C1 segment of cervical spinal cord (tissue), 14 donors: ENCODE results near the gene RPL41.
"Not testable (repeated sequence)": the region's sequence is repeated elsewhere in the genome, so short reads cannot be mapped to it uniquely, and the experiment has no call there.

Experiments
- DNase-seq, 14 donors: peaks; one replicate each; lab custom pipeline; 2025; lab: John Stamatoyannopoulos, UW

RPL41 gene

DNA sequence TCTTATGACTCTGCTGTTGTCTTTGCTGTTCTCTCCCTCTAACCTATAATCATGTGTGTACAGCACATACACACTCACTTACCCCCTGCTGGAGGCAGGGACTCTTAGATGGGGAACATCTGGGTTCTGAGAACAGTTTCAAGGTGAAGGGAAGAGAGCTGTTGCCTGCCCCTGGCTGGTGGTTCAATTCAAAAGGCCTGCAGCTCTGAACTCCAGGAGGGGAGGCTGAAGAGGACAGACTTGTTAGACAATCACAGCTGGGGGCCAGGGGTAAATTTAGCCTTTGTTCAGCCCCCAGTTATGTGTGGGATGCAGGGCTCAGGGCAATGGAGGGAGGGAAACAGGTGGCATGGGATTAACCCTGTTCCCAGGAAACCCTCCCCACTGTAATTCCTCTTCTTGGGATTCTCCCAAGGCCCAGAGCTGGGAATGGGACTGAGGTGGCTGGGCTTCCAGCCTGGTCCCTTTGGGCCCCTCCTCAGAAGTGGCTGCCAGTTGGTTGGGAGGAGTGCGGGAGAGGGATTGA lies 37.9 kb downstream of the RPL41 start:
- DNase-seq: no peak

DNA sequence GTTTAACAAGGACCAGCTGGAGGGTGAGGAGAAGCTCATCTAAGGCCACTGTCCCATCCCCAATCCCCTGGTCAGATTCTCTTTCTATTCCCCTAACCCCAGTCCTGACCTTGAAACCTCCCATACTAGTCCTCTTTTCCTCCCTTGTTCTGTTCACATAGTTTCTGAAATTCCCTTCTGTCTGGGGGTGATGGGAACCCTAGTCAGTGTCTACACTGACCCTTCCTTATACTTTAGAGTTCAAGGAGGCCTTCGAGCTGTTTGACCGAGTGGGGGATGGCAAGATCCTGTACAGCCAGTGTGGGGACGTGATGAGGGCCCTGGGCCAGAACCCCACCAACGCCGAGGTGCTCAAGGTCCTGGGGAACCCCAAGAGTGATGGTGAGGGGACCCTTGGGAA lies 38.4 kb downstream of the RPL41 start:
- no peak for DNase-seq

DNA sequence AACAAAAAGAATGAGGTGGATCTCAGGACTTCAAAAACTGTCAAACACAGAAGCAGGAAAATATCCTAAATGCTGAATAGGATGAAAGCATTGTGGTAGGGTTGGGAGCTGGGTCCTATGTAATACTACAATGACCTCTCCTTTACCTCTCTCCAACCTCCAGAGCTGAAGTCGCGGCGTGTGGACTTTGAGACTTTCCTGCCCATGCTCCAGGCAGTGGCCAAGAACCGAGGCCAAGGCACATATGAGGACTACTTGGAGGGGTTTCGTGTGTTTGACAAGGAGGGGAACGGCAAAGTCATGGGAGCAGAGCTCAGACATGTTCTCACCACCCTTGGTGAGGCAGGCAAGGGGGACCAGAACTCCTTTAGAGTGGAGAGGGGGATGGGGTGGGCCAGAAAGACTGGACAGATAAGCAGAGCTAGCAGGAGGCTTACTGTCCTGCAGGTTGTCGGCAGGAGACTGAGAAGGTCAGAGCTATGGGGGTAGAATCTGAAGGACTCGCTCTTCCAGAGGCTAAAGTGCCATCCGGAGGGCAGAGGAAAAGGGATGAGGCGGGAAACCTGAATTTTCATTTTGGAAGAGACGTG lies 38.9 kb downstream of the RPL41 start:
- no peak for DNase-seq

DNA sequence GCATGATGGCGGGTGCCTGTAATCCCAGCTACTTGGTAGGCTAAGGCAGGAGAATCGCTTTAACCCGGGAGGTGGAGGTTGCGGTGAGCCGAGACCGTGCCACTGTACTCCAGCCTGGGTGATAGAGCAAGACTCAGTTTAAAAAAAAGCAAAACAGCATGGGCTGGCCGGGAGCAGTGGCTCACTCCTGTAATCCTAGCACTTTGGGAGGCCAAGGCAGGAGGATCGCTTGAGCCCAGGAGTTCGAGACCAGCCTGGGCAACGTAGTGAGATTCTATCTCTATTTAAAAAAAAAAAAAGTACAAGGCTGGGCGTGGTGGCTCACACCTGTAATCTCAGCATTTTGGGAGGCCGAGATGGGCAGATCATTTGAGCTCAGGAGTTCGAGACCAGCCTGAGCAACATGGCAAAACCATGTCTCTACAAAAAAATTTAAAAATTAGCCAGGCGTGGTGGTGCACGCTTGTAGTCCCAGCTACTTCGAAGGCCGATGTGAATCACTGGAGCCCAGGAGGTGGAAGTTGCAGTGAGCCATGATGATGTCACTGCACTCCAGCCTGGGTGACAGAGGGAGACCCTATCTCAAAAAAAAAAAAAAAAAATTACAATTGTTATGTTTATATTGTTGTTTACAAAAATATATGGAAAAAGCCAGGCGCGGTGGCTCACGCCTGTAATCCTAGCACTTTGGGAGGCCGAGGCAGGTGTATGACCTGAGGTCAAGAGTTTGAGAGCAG lies 40.2 kb downstream of the RPL41 start:
- not testable (repeated sequence) for DNase-seq

DNA sequence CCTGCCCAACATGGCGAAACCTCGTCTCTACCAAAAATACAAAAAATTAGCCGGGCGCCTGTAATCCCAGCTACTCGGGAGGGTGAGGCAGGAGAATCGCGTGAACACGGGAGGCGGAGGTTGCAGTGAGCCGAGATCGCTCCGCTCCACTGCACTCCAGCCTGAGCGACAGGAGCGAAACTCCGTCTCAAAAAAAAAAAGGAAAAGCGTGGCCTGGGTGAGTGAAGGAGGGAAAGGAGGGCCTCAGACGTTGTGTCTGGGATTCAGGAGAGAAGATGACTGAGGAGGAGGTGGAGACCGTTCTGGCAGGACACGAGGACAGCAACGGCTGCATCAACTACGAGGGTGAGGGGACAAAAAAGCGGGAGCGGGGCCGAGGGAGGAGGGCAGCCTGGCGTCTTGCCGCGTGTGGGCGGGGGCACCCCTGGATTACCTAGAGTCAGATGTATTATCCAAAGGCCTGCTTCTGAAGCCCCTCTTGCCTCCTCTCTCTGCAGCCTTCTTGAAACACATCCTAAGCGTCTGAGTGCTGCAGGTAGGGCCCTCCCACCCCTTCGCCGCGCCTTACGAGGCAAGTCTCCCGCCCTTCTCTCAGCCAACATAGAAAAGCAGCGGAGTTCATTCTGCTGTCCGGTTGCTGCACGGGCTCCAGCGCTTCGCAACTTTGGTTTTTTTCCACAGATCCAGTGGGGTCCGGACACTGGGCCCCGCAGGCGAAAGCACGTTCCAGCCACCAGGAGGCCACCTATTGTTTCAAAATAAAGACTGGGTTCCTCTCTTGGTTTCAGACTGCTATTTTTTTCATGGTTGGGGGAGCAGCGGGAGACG lies 41.0 kb downstream of the RPL41 start:
- peak in 9 of 14 donors; percentile 38 to 85 (median 73) for DNase-seq

DNA sequence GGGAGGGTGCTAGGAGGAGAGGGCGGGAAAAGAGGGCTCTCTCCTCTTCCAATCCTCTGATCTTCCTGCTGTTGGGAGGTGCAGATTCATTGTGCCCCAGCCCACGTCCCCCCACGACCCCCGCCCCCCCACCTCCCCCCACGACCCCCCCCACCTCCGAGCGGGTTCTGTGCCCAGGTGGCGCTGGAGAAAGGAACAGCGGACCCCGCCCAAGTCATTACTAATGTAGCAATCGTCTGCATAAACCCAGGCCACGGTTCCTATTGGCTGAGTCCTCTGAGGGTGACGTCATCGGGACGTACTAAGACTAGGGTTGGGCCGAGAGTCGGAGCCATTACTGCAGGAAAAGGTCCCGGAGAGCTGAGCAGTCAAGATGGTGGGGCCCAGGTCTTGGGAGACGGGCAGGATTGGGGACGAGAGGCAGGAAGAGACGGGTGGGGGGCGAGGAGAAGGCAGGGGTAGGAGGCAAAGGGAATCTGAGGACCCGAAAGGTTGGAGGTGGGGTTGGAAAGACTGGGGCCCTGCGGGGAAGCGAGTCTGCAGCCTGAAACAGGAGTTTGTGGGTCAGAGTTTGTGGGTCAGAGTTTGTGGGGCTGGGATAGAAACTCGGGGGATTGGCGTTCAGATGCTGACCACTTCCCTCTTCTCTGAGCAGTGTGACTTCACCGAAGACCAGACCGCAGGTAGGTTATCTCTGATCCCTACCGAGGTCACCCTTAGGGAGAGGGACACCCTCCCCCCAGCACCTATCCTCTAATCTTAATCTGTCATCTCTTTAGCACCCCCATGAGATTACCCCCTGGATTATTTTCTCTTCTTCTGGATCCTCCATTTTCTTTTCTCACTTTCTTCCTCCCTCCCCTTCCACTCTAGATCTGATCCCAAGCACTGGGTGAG lies 41.8 kb downstream of the RPL41 start, which contains the start of gene MYL6:
MYL6 (plus strand) TSS at position 331 of the 897 bp plus-strand sequence; CDS start at position 374, 43 bp downstream.
- peak; percentile 55 to 97 (median 88) for DNase-seq

DNA sequence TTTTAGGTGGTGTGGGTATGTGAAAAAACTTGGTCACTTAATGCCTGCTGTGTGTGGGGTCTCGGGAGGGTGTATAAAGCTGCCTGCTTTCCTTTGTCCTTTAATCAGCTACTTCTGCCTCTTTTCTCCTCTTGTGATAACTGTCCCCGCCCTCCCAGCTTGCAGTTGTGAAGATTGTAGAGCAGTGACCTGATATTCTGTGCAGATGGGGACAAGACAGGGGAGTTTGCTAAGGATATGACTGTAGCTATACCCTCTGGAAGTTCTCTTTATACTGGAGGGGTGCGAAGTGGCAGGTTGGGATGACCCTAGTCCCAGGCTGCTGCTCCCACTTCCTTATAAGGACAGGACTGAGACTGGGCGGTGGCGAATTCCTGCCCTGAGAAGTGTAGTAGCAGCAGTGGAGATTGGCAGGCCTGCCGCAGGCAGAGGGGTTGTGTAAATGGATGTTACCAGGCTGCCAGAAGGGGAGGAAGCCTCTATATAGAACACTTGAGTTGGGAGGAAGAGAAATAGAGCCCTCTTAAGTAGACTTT lies 42.6 kb downstream of the RPL41 start:
- DNase-seq: peak in 10 of 14 donors; percentile 12 to 48 (median 28)

DNA sequence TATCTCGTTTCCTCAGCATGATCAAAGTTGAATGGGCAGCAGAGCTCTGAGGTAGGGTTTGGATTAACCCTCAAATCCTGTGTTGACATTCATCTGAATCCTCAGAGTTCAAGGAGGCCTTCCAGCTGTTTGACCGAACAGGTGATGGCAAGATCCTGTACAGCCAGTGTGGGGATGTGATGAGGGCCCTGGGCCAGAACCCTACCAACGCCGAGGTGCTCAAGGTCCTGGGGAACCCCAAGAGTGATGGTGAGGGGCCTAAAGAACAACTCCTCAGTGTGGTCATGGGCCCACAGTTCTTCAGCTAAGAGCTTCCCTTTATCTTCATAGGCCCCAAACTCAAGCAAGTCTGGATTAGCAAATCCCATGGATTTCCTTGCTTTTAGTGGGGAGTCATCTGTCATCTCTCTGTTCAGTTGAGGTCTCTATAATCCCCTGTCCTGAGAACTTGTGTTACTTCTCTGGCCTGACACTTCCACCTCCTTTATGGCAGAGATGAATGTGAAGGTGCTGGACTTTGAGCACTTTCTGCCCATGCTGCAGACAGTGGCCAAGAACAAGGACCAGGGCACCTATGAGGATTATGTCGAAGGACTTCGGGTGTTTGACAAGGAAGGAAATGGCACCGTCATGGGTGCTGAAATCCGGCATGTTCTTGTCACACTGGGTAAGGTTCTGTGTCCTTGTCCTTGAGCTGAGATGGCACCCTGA lies 43.2 kb downstream of the RPL41 start:
- DNase-seq: peak in 1 of 14 donors; percentile 23

DNA sequence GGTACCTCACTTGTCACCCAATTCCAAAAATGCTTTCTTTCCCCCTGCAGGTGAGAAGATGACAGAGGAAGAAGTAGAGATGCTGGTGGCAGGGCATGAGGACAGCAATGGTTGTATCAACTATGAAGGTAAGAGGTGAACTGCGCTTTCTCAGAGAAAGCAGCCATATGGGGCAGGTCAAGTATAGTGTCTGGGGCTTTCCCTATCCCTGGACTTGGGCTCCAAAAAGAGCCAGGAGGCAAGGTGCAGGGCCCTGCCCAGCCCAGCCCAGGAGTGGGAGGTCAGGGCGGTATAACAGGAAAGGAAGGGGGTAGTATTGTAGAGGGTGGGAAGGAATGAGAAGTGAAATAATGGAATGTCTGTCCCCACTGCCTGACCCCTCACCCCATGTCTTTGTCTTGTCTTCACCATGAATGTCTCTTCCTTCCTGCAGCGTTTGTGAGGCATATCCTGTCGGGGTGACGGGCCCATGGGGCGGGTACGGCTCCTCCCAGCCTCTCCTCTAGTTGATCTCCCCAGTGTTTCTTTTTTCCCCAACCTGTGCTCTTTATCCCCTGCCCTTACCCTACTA lies 43.8 kb downstream of the RPL41 start:
- peak in 1 of 14 donors; percentile 7 for DNase-seq

DNA sequence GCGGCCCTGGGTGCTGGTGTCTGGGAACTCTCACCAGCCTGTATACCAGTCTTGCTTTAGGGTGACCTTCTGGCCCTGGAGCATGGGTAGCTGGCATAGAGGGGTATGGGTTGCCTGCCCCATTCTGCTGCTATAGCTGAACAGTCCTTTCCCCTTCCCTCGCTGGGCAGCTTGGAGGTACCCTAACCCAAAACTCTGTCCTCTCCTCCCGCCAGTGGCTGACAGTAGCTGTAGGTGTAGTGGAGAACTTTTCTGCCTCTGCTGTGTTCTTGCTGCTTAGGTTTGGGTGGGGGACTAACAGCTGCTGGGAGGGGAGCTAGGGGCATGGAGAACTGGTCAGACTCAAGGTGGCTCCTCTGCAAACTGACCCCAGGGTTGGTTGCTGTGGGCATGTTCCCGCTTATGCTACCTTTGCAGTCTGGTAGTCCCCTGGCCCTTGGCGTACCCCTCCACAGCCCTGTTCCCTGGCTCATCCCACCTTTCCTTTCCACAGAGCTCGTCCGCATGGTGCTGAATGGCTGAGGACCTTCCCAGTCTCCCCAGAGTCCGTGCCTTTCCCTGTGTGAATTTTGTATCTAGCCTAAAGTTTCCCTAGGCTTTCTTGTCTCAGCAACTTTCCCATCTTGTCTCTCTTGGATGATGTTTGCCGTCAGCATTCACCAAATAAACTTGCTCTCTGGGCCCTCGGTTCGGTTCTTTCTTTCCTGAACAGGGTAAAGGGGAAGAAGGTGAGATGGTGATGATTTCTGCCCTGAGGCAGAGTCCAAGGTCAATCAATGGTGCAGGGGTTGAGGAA lies 44.7 kb downstream of the RPL41 start:
- no peak for DNase-seq

DNA sequence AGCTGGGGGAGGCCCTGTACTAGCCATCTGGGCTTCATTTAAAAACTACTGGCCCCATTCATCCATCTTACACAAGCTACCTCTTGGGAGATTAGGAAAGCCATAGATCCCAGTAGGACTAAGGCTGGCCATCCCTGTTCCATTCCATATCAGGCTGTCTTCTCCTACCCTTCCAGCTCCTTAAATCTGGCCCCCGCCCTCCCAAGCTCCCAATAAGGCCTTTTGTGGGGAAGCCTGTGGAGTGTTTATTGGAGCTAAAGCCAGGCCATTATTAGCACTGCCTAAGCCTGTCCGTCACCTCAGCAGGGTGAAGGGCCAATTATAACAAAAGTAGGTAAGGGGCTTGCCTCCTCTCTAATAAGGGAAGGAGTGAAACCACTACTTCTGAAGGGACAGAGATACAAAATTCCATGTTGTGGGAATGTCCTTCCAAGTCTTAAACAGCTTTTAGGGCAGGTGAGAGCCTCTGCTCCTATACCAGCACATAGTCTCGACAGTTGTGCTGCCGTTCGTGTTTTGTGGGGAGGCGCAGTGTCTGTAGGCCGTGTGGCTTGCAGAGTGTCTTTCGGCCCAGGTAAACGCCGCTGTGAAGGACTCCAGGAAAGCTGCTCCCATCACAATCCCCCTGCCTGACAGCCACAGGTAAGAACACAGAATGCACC lies 45.4 kb downstream of the RPL41 start:
- no peak for DNase-seq

DNA sequence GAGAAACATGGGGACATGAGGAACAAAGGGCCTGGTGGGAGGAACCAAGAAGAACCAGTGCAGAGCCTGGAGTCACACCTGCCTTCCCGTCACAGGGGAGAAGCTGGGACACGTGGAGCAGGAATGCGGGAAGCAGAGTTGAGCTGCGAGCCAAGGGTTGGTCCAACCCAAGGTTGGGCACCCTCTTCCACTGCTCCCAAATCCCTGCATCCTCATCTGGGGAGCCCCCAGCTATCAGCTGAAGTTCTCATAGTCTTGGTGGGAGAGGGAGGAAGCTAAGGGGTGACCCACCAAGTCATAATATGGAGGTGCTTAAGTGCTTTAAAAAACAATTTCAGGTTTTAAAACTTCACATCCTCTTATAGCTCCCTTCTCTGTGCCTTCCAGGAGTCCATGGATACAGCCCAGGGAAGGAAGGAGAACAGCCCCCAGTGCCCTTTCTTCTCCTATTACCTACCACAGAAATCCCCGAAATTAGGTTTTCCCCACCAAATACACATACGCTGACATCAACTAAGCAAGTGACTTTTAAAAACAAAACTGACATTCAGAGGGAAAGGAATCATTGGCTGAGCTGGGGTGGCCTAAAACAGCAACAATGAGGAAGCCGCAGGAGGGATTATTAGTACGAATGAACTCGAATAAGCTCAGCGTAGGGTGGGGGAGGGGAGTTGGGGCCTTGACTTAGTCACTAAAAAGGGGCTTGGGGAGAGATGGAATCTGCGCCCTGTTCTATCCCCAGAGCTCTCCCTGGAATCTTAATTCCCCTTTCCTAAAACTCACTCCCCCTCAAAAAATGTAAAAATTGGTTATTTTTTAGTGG lies 46.2 kb downstream of the RPL41 start:
- no peak for DNase-seq

DNA sequence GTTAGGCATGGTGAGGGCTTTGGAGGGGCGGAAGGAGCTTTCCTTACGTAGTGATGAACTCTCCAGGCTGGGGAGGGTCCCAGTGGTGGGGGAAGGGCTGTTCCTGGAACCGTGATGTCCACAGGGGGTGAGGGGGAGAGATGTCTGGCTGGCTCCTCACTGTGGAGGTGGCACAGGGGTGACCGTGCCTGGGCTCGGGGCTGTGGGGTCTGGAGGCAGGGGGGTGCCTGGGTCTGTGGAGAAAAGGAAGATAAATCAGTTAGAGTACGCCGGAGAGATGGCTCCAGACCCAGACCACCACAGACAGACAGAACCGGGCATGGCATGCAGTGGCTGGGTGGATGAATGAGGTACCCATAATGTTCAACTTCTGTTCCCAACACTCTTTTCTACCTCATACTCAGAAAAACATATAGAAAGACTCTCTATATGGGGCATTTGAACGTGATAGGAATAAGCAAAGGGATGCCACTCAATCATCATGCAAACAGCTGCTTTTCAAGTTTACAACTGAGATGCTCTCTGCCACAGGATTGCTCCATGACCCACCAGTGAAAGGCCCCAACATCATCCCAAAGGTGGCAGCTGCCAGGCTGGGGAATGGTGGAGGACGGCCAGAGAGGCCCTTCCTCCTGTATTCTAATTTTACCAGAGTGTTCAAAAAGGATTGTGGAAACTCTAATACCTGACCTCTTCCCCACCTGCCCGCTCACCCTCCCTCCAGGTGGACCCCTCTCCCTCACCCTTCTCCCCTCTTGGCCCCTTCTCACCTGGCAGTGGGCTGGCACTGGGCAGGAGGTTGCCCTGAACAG lies 47.3 kb downstream of the RPL41 start:
- no peak for DNase-seq

DNA sequence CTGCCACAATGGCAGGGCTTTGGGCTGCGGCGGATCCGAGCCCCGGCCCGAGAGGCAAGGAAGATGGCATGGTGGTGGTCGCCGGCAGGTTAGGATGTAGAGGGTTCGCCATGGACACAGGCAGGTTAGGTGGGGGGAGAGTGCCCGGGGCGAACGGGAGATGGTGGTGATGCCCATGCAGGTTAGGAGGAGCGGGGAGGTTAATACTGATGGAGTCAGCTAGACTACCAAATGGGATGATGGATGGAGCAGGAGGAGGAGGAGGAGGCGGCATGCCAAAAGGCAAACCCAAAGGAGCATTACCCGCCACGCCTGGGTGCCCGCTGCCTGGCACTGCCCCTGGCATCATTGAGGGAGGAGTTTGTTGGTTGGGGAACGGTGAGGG lies 47.9 kb downstream of the RPL41 start:
- DNase-seq: no peak

DNA sequence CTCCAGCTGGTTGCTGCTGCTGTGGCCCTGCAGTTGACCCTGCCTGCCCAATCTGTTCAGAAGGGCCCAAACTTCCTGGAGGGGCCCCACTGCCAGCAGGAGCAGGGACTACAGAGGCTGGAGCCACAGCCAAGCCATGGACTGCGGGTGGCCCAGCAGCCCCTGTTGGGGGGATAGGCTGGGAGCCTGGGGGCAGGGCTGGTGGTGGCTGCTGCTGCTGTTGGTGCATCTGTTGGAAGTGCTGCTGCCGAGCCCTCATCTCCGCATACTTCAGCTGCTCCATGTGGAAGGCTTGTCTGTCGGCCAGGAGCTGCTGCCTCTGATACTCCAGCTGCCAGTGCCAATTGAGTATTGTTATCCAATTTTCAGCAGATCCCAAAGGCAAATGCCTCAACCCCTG lies 48.9 kb downstream of the RPL41 start:
- DNase-seq: no peak
